HuH-7 (cell line): ENCODE data around the gene F8.

ENCODE experiments used
- DNase-seq: peaks from one replicate; pipeline ENCODE4 v3.0.0; 2011; ENCODE audit warnings: low spot score

F8 gene

DNA sequence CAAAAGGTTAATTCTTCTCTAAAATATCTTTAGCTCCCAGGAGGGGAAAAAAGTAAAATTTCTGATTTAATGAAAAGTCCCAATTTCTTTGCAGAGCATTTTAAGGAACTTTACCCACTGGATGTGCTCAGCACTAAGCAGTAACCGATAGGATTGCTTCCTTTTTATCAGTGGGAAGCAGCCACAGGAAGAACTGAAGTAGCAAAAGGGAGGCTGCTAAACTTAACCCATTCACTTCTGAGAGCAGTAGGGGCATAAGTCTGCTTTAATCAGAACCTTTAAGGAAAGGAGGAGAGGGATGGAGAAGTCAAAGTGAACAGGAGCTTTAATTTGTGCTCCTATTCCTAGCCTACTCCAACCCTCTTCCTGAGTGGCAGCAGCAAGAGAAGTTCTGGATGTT lies at the start of gene F8:
Gene F8, minus strand, starts transcription at position 139 of the 400 bp plus-strand sequence. CDS start 171 bp downstream, outside the sequence.
- no peak for DNase-seq

DNA sequence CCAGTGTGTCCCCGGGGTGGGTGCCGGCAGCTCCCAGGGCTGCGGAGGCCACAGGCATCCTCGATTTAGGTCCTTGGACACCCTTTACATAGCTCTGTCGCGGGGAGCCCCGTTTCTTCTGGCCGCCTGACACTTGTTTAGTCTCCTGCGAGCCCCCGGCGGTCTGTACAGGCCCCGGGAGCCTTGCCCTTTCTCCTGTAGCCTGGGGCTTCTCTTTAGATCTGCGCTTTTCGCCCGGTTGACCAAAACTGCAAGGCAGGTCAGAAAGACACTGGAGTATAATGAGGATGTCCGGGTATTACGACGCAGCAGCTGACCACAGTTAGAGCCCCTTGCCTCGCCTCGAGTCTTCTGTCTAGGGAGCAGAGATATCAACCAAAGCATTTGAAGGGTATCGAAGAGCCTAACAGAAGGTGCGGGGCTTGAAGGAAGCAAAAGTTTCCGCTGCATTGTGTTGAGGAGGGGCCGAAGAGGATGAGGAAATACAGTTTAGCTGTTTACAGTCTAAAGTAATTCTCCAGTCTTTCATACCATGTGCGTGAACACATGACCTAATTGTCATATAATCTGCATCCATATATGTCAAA lies 49.3 kb upstream of the F8 start:
- no peak for DNase-seq

DNA sequence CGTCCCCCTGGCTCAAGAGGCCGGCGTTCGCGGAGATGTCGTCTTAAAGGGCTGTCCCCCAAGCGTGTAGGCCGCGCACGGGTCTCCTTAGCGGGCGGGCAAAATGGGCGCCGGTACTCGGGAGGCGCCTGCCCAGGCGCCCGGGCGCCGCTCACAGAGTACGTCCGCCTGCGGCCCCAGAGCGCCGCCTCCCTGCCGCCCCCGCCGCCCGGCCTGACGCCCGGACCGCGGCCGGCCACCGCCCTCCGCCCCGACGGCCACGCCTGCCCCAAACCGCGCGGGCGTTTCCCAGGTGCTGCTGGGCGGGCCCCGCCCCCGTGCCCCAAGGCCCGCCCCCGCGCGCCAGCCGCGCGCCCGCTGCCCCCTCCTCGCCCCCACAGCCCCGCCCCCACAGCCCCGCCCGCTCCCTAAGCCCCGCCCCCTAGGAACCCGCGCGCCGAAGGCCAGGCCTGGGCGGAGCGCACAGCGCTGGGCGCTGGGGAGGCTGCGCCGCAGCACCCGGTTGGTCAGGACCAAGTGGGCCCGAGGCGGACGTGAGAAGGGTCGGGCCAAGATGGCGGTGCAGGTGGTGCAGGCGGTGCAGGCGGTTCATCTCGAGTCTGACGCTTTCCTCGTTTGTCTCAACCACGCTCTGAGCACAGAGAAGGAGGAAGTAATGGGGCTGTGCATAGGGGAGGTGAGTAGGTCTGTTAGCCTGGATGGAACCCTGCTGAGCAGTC lies 48.6 kb upstream of the F8 start, which contains the start of the genes BRCC3, CMC4 and MTCP1:
Gene BRCC3, plus strand, starts transcription at position 534 of the 719 bp plus-strand sequence. Its CDS starts 20 bp downstream, at position 554.
Gene CMC4, minus strand, starts transcription at position 162 of the 719 bp plus-strand sequence. CDS start 7,113 bp downstream, outside the sequence.
Gene MTCP1, minus strand, starts transcription at position 162 of the 719 bp plus-strand sequence. CDS start 5,126 bp downstream, outside the sequence.
- DNase-seq = peak; percentile 77

DNA sequence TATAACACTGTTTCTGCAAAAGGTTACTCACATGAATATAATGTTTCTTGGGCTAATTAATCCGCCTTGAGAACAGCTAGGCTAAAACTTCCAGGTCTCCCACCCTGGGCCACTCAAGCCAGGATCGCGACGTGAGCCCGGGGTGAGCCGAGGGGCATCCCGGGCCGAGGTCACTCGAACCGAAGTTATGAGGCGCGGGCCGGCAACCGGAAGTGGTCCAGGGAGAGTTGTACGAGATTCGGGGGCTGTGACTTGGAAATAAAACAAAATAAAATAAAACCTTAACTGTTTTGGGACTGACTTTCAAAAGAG lies 48.1 kb upstream of the F8 start:
- DNase-seq = no peak

DNA sequence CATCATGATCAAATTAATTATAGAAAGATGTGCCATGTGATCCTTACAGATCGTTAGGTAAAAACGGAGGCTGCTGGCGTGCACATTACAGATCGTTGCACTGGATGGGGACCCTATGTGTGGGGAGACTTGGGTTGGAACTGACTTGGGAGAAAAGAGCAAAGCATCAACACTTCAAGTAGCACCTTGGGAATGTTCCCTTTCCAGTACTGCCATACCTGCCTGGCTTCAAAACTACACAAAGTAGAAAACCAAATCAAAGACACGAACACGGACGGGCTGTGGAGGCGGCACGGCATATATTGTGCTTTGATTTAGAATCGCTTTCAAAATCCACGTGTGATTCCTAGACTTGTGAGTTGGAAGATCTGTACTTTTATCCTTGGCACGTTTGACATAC lies 47.5 kb upstream of the F8 start:
- DNase-seq = no peak

DNA sequence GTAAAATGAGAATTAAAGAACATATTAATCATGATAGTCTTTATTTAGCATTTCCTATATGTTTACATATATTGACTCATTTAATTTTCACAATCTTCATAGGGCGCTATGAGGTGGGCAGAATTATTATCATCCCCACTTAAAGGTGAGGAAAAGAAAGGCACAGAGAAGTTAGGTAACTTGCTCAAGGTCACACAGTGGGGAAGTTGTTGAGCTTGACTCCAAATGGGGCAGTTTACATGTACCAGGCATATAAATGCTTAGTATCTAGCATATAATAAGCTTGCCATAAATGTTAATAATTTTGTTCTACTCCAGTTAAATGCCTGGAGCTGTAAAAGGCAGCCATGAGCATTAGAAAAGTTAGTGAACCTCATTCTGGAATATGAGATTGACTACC lies 46.9 kb upstream of the F8 start:
- DNase-seq = no peak

DNA sequence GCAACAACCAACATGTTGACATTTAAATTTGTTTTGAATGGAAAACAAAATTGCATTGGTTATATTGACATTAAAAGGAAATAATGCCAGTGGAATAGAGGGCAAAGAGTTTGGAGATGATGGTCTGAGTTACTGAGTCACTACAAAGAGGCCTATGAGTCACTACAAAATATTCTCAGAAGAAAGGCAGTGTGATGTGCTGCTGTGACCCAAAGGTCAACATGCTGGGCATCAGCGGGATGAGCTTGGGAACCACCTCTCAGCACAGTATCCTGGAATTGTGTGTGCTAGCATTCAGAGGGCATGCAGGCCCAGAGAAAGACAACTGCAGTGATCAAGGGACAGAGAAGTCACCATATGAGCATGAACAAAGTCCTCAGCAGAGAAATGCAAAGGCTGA lies 45.6 kb upstream of the F8 start:
- no peak for DNase-seq

DNA sequence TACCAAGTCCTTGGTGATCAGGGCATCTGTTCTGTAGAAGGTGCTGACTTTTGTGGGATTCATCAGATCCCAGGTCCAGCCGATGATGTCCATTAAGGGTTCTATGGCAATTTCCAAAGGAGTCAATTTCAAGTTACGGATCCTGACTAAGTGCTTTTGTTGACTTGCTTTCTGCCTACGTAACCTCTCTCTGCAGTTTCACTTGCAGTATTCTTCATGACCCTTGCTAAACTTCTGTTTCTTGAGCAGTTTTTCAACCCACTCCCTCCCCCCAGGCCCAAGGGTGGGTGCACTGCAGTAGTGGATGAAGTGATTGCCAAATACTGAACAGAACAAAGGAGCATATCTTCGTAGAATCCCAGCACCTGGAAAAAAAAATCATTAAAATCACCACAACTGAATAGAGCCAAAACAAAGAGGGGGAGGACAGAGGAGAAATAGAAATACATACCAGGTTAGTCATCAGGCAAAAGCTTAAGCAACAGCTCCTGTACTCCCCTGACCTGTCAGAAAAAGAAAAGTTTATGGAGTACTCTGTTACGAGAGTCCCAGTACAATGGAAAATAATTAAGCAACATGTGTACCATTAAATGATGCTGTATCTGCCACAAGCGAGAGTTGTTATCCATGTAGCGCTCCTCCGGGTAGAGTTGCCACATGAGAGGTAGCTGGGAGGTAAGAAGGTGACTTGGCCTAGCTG lies 42.7 kb upstream of the F8 start:
- DNase-seq = no peak

DNA sequence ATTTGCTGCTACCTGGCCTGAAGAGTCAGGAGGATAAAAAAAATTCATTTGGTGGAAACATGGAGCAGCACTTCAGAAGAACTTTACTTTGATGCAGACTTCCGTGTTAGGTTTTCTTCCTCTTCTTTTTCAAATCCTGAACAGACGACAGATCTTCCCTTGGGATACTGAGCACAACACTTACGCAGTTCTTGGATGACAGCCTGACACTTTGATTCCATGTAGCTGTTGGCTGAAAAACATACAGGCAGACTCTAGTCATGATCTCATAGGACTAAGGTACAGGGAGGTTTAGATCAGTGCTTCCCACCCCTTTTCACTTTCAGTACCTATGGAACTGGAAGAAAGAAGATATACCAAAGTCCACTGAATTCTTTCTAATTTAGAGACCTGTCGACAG lies 39.2 kb upstream of the F8 start:
- no peak for DNase-seq

DNA sequence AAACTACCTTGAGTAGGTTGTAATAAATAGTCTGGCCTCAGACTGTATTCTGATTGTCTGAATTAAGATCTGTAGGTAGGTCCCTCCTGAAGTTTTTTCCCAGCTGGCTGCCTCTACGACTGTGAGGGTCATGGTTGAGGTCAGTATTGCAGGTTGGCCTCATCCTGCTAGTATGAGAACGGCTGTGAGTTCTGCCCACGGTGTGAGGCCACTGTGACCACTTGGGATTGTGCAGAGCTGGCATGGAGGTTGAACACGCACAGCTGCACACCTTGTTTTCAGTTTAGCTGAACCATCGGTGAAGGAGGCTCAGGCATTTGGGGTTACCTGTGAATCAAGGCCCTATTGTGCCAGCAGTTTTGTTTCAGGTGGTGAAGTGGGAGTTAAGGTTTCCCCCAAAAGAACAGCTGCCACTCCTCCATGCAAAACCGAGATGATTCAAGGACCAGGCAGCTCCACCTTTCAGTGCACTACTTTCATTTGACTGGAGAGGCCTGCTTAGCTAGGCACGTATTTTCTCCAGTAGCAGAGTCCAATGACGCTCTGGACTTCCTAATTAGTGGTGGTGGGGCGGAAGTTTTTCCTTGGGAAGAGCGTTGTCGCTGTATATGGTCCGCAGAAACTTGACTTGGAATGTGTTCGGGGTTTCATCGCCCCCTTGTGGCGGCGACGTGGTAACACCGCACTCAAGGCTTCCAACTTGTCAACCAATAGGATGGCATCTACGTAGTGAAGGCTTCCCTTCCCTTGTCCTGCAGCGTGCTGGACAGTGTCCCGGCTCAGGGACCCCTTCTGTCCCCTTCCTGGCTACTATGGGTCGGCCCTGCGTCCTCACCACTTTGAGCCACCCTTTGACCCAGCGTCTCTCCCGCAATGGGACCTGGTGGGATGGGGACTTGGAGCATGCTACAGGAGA lies 34.6 kb upstream of the F8 start:
- peak; percentile 37 for DNase-seq

DNA sequence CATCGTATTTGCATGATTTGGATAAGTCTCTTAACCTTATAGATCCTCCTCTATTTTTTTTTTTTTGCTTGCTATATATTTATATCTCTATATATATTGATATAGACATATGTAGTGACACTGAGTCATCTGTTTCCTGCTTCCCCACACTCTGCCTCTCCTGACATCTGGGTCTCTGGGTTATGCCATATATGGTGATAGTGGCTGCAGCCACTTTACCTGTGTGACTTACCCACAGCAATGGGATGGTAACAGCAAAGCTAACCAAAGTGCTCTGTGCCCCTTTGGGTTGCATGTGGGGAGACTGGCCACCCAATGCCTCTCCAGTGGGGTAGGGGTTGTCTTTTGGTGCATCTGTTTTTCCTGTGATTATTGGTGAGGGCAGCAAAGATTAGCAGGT lies 33.9 kb upstream of the F8 start:
- no peak for DNase-seq

DNA sequence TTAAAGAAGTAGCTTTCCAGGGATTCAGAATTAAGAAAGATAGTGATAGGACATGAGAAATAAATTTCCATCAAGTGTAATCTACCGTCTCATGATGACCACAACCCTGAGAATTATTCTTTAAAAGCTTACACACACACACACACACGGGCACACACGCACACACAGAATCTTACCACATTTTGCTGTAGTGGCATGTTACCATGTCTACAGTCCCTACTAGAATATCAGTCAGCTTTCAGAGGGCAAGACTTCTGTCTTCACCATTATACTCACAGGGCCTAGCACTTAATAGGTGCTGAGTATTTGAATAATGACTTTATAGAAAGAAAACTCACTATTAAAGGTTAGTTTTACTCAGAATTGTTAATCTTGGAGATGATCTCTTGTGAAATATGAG lies 33.0 kb upstream of the F8 start:
- DNase-seq = no peak

DNA sequence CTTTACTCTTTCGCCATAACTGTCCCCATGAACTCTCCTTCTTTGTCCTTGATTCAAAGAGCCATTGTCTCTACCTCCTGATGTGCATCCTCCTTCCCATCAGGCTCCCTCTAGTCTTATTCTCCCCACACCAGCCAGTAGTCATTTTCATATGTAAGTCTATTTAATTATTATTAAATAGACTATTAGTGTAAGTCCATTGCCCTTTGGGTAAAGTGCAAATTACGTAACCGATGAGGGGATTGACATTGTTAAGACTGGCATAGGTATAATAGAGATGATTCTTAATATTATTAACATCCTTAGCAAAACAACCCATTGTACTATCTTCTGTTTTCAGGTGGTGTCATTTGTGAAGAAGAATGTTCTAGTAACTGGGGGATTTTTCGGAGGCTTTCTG lies 31.7 kb upstream of the F8 start:
- no peak for DNase-seq

DNA sequence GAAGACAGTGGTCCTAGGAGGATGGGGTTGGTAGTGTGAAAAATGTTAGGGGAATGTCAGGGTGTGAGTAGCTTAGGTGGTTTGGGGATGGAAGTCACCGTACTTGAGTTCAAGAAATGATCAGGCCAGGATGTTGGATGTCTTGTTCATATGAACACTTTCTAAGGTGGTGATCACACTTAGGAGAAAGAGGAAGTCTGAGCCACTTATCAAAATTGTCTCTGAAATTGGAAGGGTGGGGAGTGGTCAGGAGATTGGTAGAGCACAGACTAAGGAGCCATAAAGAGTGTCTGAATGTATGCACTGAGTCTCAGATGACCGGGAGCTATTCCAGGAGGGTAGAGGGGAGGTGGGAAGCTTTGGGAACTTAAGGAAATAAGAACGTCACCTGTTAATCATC lies 31.1 kb upstream of the F8 start:
- DNase-seq = no peak

DNA sequence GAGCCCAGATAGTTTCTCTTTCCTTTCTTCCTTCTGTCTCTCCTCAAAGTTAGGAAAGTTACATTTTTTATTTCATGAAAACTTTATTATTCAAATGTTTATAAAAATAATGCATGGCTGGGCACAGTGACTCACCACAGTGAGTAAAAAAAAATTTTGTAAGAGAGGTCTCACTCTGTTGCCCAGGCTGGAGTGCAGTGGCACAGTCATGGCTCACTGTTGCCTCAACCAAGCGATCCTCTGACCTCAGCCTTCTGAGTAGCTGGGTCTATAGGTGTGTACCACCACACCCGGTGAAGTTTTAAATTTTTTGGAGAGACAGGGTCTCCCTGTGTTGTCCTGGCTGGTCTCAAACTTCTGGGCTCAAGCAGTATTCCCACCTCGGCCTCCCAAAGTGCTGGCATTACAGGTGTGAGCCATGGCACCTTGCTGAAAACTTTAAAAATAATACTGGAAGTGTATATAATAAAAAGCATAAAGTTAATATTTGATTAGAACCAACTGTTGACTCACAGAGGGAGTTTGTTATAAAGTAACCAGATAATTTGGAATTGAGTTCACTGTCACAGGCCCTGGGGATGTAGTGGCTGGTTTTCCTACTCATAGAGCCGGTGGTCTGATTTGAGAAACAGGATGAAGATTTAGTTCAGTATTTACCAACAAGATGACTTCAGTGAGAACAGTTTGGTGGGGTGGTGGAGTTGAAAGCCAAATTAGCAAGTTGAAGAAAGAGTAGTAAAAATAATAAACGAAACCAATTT lies 30.4 kb upstream of the F8 start:
- DNase-seq = no peak

DNA sequence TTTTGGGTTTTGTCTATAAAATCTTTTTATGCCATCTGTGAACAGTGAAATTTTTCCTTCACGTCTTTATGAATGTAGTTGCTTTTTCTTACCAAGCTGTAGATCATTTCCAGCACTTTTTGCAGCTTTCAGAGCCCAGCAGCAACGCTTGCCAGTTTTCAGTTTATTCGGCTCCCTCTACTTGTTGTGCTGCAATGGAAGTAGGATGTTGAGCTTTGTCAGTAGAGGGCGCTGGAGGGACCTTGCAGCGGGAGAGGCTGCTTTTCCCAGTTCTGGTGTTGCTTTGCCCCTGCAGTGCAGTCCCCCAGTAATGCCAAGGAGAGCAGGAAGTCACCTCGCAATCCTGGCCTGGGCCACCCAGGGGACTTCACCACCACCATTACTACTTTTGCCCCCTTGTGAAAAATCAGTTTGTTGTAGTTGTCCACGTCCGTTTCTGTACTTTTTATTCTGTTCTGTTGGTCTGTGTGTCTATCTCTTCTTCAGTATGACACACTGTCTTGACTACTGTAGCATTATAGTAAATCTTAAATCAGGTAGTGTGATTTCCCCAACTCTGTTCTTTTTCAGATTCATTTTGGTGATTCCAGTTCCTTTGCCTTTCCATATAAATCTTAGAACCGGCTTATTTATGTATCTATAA lies 26.6 kb upstream of the F8 start:
- no peak for DNase-seq

DNA sequence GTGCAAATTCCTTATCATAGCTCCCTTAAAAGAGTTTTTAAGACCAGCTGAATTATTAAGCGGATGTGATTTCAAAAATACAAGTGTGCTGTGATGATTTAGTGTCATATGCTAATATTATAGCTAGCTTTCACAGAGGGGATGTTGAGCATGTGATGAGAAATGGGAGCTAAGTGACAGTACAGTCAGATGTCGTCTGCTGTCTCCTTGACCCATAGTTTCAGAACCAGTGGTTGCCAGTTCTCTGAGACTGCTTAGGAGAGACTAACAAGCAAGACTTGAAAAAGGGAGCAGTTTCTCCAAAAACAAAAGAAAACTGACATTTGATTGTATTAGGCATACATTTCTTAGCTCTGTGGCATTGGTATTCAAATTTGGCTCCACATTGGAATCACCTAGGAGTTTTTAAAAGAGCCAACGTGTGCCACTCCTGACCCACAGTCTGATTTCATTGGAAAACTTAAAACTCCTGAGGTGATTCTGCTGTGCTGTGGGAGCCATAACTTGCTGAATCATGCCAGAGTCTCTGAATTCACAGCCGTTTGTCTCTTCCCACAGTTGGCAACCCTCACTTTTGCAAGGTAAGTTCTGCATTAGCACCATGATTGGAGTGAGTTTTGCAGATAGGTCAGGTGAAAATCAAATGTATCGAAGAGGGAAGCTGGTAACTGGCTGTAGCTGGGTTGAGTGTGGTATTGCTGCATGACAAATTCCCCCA lies 24.4 kb upstream of the F8 start:
- no peak for DNase-seq

DNA sequence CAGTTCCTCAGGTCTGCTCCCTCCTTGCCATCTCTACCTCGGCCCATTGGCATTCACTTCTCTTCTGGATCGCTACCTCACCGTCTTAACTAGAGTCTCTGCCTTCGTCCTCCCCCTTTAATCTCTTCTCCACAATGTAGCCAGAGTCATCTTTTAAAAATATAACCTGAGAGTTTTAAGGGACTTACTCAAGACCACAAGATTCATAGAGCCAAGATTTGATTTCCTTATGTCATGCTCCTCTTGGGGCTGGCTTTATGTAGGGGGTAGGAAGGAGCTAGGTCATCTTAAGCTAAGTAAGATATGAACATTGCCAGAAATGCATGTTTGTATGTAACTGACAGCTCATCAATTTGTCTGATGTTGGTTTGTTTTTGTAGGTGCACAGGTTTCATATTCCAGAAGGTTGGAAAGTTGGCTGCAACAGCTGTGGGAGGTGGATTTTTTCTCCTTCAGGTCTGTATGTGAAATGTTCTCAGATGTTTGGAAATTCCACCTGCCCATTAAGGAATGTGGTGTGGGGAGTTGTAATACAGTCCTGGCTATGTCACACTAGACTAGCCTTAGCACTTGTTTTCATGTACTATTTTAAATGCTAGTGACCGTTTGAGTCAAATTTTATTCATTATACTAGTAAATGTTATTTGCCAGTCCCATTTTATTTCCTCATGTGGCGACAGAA lies 23.7 kb upstream of the F8 start:
- DNase-seq = no peak

DNA sequence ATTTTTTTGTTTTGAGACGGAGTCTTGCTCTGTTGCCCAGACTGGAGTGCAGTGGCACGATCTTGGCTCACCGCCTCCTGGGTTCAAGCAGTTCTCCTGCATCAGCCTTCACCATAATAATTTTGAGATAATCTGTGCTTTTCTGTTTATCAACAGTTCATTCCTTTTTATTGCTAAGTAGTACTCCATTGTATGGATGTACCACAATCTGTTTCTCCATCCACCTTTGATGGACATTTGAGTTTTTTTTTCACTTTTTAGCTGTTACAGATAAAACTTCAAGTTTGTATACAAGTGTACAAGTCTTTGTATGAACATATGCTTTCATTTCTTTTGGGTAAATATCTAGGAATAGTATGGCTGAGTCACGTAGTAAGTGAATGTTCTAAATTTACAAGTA lies 13.2 kb upstream of the F8 start:
- no peak for DNase-seq

DNA sequence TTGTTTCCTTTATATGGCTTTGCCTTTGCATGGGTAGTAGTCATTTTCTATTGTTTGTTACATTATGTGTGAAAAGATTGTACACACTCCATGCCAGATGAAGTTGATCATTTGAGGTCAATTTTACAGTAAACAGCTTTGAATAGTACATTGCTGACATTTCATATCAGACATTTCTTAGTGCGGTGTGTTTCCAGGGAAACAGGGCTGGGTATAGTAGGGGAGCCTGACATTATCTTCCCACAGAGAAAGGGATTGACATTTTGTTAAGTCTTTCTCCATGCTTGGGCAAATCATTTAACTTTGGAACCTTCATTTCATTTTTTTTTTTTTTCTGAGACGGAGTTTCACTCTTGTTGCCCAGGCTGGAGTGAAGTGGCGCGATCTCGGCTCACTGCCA lies 9.1 kb upstream of the F8 start:
- no peak for DNase-seq
